Measurements from ENCODE around the gene RBFOX1.

DNA sequence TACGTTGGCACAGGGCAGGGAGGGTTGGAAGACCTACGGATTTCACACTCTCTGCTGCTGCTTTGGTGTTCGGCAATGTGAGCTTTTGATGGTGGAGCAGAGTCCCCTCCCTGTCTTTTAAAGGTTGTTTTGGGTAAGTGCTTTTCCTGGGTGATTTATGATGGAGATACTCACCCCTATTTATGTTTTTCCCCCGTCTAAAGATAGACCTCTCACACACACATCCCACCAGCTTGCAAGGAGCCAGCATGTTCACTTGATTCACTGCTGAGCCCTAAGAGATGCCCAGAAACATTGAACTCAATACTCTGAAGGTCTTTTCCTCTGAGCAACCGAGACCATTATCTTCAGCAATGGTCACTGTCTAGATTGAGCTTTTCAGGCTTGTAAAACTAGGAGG is 8.3 kb downstream of the RBFOX1 start:
- no peak for TF ChIP-seq CTCF (IDR thresholded peaks at IDR 0.05)
- TF ChIP-seq POLR2A (IDR thresholded peaks at IDR 0.05), result no peak
